HG02678 (cell line): ENCODE measurements around the gene RARS2.
A peak's percentile ranks its signal among the peaks of the same experiment; 100 is the strongest.
"Not testable (repeated sequence)": the region's sequence is repeated elsewhere in the genome, so short reads cannot be mapped to it uniquely, and the experiment has no call there.

ENCODE experiments used
- ATAC-seq: cut with Tn5 transposase; IDR thresholded peaks from one replicate; pipeline ENCODE4 v1.9.1; 2021; ENCODE audit warnings: mild to moderate bottlenecking, moderate library complexity; ENCODE audit not compliant: unreplicated experiment

Gene RARS2

DNA sequence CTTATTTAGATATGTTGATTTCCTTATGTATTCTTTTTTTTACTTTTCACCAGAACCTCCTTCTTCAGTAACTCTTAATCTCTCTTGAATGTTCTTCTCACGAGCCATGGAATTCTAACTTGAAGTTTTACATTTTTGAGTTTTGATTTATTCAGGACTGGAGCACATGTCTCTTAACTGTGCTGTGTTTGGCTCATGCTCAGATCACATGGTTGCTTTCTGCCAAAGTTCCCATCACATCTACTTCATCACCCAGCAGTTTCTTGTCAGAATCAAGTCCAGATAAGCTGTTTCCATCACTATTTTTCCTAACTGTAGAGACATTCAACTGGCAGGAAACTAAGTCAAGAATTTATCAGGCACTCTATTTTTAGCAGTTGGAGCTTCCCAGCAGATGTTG lies 85.3 kb downstream of the RARS2 start:
- no peak for ATAC-seq

DNA sequence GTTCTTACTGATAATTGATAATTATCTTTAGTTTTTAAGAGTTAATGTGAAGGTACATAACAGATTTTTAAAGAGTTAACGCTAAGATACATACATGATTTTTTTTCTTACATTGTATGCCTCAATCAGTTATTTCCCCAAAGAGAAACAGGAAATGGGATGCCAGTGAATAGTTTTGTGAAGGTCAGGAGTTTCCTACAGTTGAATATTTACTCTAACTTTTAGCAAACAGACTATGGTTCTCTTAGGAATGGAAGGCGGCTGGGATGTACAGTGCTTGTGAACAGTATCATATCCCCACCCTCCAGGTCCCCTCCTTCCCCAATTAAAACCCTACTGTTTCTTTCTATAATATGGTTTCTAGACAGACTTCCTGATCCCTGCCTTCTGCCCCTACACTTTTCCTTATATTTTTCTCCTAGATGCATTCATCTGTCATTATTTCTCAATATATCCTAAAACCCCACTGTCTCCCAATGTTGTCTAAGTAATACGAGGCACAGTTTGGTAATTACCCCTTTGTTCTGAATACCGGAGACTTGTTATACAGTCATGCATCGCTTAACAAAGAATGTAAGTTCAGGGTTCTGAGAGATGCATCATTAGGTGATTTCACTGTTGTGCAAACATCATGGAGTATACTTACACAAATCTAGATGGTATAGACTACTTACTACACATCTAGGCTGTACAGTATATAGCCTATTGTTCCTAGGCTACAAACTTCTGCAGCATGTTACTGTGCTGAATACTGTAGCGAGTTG lies 87.8 kb downstream of the RARS2 start:
- ATAC-seq: no peak

DNA sequence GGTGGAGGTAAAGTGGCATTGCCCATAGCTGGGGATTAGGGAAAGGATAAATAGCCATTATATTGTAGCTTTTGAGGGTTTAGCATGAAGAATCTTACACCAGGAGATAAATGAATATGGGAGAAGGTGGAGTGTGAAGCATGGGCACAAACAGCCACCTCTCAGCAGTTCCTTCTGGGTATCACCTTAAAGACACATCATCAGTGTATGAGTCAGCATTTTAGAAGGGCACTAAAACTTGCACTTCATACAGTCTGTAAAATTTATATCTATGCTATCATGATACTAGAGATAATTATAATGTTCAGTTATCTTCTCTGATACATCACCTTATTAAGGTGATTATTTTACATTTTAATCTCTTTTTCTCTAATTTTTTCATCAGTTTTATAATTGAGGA lies 91.7 kb downstream of the RARS2 start:
- no peak for ATAC-seq

DNA sequence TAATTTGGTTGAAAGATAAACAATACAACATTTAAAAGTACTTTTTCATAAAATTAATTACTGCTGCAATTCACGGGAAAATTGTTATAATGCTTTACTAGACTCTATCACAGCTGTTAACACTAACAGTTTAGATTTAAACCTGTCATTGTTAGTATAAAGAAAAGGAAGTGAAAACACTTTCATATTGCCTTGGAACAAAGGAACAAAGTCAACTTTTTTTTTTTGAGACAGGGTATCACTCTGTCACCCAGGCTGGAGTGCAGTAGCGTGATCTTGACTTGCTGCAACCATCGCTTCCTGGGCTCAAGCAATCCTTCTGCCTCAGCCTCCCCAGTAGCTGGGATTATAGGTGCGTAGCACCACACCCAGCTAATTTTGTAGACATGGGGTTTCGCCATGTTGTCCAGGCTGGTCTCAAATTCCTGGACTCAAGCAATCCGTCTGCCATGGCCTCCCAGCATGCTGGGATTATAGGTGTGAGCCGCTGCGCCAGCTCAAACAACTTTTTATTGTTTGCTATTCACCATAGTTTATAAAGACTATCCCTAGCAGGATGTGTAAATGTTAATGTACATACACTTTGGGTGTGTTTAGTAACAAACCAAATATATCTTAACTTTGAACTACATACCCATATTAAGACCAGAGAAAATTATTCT lies 94.9 kb downstream of the RARS2 start:
- peak; percentile 89 for ATAC-seq

DNA sequence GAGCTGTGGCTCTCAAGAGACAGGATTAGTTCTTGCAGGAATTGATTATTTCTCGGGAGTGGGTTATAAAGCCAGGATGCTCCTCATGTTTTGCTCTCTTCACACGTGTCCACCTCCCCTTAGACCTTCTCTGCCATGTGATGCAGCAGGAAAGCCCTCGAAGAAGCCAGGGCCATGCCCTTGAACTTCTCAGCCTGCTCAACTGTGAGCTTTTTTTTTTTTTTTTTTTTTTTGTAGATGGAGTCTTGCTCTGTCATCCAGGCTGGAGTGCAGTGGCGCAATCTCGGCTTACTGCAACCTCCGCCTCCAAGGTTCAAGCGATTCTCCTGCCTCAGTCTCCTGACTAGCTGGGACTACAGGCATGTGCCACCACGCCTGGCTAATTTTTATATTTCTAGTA lies 100.5 kb downstream of the RARS2 start:
- not testable (repeated sequence) for ATAC-seq

DNA sequence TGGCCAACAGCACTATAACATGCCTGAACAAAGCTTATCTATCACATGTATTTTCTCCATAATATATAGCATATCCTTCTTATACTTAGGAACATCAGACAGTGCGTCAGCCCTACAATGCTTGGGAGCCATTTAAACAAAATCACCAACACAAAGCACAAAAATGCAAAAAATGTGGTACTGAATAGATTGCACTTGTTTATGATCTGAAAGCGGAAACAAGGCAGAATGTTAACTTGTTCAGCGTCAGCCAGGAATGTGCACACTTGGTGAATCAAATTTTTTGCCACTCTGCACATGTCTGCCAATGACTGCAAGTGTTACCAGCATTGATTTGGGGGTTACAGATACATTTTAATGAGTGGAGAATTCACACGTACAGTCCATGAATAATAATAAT lies 102.2 kb downstream of the RARS2 start:
- no peak for ATAC-seq

DNA sequence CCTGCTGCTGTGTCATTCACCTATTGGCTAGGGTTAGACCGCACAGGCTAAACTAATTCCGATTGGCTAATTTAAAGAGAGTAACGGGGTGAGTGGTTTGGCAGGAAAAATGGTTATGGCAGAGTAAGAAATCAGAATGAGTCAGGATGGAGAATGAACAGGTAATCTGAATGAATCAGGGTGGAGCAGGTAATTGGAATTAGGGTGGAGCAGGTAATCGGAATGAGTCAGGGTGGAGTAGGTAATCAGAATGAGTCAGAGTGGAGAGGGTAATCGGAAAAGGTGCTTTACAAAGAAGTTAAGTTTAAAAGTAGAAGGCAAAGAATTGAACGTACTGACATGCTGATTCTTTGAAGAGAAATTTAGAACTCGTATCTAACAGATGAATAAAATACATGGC lies 105.3 kb downstream of the RARS2 start:
- ATAC-seq: no peak

DNA sequence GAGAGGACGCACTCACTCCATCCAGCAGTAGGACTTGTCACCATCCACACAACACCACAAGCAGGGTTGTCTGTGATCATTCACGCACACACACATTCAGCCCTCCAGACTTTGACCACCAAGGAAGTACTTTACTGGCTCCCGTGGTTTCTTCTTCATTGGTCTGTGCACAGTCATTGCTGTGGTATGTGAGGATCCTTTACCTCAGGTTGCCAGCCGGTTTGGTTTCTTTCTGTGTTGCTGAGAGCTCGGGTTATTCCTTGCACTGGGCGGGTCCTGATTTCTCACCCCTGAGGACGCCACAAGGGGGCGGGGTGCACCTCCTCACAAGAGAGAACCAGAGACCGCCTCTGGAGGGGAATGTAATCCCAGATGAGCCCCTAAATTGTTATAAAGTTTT lies 105.9 kb downstream of the RARS2 start:
- no peak for ATAC-seq

DNA sequence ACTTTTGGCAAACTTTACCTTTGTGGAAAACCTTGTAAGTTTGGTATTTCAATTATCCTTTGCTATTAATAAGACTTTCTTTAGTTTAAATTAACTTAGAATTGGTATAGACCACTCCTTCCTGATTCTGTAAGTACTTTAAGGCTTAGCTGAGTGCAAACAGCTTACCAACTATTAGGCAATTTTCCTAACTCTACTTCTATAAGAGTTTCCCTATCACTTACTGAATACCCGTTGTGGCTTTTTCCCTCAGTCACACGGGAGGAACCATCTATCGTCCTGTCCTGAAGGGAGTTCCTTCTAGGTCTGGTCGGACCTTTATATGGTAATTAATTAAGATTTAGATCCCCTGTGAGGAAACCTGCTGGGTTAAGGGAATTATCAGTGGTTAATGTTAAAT lies 107.4 kb downstream of the RARS2 start:
- no peak for ATAC-seq

DNA sequence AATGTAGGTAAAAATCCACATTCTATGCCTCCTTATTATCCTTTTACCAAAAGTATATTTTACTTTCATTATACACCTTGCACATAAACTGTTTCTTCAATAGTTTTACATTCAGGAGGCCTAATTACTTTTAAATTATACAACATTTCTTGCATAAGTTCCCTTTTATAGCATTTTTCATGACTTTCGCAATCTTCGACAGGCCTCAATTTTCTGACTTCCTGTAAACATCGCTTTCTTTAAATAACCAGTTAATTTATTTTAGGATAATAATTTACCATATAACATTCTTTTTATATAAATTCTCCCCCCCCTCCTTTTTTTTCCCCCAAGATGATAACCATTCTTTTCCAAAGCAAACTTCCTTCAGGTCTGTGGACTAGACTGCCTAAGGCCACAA lies 107.9 kb downstream of the RARS2 start:
- ATAC-seq: no peak

DNA sequence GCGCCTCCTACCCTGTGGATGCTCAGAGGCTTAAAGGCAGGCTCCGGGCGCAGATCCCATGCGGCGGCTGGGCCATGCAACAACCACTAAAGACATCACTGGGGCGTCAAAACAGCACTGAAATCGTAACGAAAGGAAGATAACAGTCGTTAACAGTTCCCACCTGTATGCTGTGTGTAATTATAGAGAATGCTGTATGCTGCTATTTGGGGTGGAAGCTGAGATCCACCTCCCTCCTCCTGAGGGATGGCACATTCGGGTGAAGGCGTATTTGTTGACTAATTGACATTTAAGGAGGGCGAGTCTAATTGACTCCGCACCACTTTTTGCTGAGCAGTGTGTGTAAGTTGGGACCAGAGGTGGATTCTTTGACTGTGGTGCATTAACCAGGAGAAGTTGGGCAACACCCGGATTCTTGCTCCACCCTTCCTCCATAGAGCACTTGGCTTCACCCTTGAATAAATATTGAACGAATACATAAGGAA lies 116.3 kb downstream of the RARS2 start:
- ATAC-seq: peak; percentile 61

DNA sequence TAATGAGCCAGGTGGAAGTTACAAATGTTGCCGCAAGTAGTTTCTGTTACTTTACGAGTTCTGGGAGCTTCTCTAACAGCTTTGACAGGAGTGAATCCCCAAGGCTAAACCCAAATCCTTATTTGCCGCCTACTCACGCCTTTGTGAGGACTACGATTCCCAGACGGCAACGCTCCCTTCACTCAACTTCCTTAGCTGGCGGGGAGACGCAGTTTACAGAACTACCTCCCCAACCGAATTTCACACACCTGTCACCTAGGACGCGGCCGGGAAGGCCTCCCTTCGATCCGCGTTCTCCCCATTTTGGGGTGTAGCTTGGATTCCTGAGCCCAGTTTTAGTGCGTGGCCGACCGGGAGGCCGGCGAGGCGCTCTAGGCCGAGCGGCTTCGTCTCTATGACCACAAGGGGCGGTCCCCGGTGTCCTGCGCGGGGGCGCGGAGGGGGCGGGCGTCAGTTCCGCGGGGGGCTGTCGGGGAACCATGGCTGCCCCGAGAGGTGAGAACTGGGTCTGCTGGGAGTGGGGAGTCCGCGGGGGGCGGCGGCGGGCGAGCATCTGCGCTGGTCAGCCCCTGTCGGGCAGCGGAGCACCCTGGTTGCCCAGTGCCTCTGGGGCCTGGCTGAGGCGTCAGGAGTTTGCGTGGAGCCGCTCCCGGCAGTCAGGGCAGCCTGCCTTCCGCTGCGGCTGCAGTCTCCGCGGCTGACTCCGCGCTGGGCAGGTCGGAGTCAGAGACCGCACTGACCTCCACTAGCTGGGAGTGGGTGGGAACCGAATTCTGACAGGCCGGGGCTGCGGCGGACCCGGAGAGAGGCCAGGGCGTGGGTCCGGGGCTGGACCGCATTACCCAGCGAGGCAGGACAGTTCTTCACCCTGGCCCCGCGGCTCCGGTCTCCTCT lies 117.0 kb downstream of the RARS2 start, which contains the start of gene SLC35A1:
Gene SLC35A1, plus strand, starts transcription at position 450 of the 894 bp plus-strand sequence. Its CDS starts 30 bp downstream, at position 480.
- ATAC-seq: peak; percentile 94

DNA sequence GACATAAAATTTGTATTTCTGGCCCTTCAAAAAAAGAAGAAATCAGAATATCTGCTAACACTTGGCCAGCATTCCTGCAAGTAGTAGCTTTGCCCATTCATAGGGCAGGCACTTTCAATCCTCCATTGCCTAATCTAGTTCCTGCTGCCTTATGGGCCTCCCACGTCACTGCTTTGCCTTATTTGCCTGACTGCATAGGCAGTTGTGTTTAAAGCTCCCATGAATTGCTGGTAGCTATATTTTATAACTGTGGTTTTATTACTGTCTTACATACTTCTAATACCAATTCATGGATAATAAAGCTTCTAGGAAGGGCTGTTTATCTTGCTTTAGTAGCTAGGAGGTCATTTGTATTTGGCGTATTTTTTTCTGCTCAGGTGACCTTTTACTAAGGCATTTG lies 124.7 kb downstream of the RARS2 start:
- ATAC-seq: no peak
